ENCODE measurements around the gene RBL2. TPM values are rescaled to one million over a fixed set of nuclear protein-coding genes. Genes with fewer than 3 reads are reported as not detected.
"Not testable (repeated sequence)": the region's sequence is repeated elsewhere in the genome, so short reads cannot be mapped to it uniquely, and the experiment has no call there.

The RBL2 gene
- total RNA-seq (ENCODE audit: low replicate concordance): 49.1 and 51.0 TPM in 2 replicates
- long read RNA-seq, partial matches to known transcripts: 24 of 41 reads
- long read RNA-seq, other reads (novel, unspliced or antisense): 17 of 41 reads

DNA sequence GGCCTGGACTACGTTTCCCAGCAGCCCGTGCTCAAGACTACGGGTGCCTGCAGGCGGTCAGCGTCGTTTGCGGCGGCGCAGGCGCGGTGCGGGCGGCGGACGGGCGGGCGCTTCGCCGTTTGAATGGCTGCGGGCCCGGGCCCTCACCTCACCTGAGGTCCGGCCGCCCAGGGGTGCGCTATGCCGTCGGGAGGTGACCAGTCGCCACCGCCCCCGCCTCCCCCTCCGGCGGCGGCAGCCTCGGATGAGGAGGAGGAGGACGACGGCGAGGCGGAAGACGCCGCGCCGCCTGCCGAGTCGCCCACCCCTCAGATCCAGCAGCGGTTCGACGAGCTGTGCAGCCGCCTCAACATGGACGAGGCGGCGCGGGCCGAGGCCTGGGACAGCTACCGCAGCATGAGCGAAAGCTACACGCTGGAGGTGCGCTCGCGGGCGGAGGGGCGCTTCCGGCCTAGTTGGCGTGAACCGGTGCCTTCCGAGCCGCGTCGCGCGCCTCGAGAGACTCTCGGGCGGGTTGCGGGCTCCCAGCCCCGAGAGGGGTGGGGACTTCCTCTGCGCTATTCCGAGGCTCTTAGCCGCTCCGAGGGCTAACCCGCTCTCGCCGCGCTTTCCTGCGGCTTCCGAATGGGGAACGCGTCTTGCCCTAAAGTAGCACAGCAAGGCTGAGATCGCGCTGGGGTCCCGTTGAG, at the start of gene RBL2:
Gene RBL2 (plus strand): TSS at position 95 of the 689 bp plus-strand sequence. CDS start 86 bp downstream, at position 181.
- Mint-ChIP-seq H3K27ac (peak within 1 kb of the TSS; percentile 98), H3K27me3 (no peaks in the 10 kb centered on the region), H3K4me3 (peak within 1 kb of the TSS; percentile 99), H3K9me3 (no peaks in the 10 kb centered on the region), H3K36me3 (no peaks in the 10 kb centered on the region), H3K4me1 (ENCODE audit: unreplicated experiment) (peaks cover 10% of the 10 kb centered on the region)
- TF ChIP-seq CTCF (conservative IDR thresholded peaks at IDR 0.05): no peak
- DNase-seq (ENCODE audit: extremely low spot score, unreplicated experiment): peak; percentile 89

- not testable (repeated sequence) for H3K36me3 Mint-ChIP-seq; H3K27me3 Mint-ChIP-seq; H3K27ac Mint-ChIP-seq; DNase-seq (ENCODE audit: extremely low spot score, unreplicated experiment); H3K4me1 Mint-ChIP-seq (ENCODE audit: unreplicated experiment); H3K4me3 Mint-ChIP-seq
- H3K9me3 Mint-ChIP-seq: peaks cover 10% of the 10 kb centered on the region
Observed at GRCh38 chr16:53384610-53385009, 49.7 kb upstream of the RBL2 start.

GRCh38 chr16:53404959-53405358, 29.3 kb upstream of the RBL2 start:
- TF ChIP-seq CTCF (conservative IDR thresholded peaks at IDR 0.05): no peak
- H3K27ac Mint-ChIP-seq: no peak overlapping the region
- DNase-seq (ENCODE audit: extremely low spot score, unreplicated experiment): no peak
- H3K36me3 Mint-ChIP-seq: no peaks in the 10 kb centered on the region
- H3K27me3 Mint-ChIP-seq: peaks cover 4% of the 10 kb centered on the region
- H3K9me3 Mint-ChIP-seq: no peaks in the 10 kb centered on the region
- no peak overlapping the region for H3K4me3 Mint-ChIP-seq
- no peaks in the 10 kb centered on the region for H3K4me1 Mint-ChIP-seq (ENCODE audit: unreplicated experiment)

DNA sequence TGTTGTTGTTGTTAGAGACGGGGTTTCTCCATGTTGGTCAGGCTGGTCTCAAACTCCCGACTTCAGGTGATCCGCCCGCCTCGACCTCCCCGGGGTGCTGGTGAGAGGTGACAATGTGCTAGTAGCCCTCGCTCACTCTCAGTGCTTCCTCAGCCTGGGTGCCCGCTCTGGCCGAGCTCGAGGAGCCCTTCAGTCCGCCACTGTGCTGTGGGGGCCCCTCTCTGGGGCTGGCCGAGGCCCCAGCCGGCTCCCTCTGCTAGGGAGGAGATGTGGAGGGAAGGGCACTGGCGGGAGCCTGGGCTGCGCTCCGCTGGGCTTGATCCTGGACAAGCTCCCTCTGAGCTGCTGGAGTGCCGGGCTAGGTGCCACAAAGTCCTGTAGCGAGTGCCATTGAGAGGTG, 21.7 kb upstream of the RBL2 start:
- Mint-ChIP-seq H3K36me3 (no peaks in the 10 kb centered on the region), H3K27me3 (peaks cover 6% of the 10 kb centered on the region), H3K4me1 (ENCODE audit: unreplicated experiment) (peaks cover 8% of the 10 kb centered on the region), H3K27ac (no peak overlapping the region), H3K4me3 (no peak overlapping the region), H3K9me3 (peaks cover 3% of the 10 kb centered on the region)
- no peak for DNase-seq (ENCODE audit: extremely low spot score, unreplicated experiment)
- no peak for TF ChIP-seq CTCF (conservative IDR thresholded peaks at IDR 0.05)

DNA sequence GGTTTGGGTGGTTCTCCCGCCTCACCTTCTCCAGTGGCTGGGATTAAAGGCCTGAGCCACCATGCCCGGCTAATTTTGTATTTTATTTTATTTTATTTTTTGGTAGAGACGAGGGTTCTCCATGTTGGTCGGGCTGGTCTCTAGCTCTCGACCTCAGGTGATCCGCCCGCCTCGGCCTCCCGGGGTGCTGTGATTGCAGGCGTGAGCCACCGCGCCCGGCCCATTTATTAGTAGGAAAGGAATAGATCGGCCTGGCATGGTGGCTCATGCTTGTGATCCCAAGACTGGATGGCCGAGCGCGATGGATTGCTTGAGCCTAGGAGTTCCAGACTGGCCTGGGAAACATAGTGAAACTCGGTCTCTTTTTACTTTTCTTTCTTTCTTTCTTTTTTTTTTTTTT, 20.4 kb upstream of the RBL2 start:
- Mint-ChIP-seq H3K4me1 (ENCODE audit: unreplicated experiment) (peaks cover 8% of the 10 kb centered on the region), H3K4me3 (no peak overlapping the region), H3K27ac (no peak overlapping the region), H3K27me3 (peaks cover 6% of the 10 kb centered on the region), H3K36me3 (no peaks in the 10 kb centered on the region), H3K9me3 (peaks cover 3% of the 10 kb centered on the region)
- no peak for DNase-seq (ENCODE audit: extremely low spot score, unreplicated experiment)
- TF ChIP-seq CTCF (conservative IDR thresholded peaks at IDR 0.05): no peak

DNA sequence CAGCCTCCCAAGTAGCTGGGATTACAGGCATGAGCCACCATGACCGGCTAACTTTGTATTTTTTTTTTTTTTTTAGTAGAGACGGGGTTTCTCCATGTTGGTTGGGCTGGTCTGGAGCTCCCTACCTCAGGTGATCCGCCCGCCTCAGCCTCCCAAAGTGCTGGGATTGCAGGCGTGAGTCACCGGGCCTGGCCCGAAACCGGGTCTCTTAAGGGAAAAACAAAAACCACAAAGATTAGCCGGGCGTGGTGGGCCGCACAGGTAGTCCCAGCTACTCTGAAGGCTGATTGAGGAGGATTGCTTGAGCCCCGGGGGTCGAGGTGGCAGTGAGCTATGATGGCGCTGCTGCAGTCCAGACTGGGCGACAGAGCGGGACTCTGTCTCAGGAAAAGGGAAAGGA, 19.9 kb upstream of the RBL2 start:
- no peak for TF ChIP-seq CTCF (conservative IDR thresholded peaks at IDR 0.05)
- Mint-ChIP-seq H3K9me3 (peaks cover 3% of the 10 kb centered on the region), H3K27ac (no peak overlapping the region), H3K4me1 (ENCODE audit: unreplicated experiment) (peaks cover 8% of the 10 kb centered on the region), H3K4me3 (no peak overlapping the region), H3K36me3 (no peaks in the 10 kb centered on the region), H3K27me3 (peaks cover 6% of the 10 kb centered on the region)
- no peak for DNase-seq (ENCODE audit: extremely low spot score, unreplicated experiment)
